ENCODE measurements around the gene ADAM17.

Gene ADAM17

GRCh38 chr2:9465170-9465569, 90.5 kb downstream of the ADAM17 start:
- no peak for DNase-seq

- DNase-seq: no peak
Observed at GRCh38 chr2:9463698-9464034, 92.0 kb downstream of the ADAM17 start.

- DNase-seq: no peak
Observed at GRCh38 chr2:9462886-9463697, 92.5 kb downstream of the ADAM17 start.

- DNase-seq: no peak
Observed at GRCh38 chr2:9462313-9462712, 93.3 kb downstream of the ADAM17 start.

GRCh38 chr2:9461079-9461478, 94.6 kb downstream of the ADAM17 start:
- no peak for DNase-seq

GRCh38 chr2:9460441-9461017, 95.1 kb downstream of the ADAM17 start:
- no peak for DNase-seq

GRCh38 chr2:9451231-9451630, 104.4 kb downstream of the ADAM17 start:
- DNase-seq: no peak

- DNase-seq: no peak
Observed at GRCh38 chr2:9445089-9445488, 110.5 kb downstream of the ADAM17 start.

- no peak for DNase-seq
Observed at GRCh38 chr2:9443526-9443925, 112.1 kb downstream of the ADAM17 start.

GRCh38 chr2:9441556-9441955, 114.1 kb downstream of the ADAM17 start:
- no peak for DNase-seq

GRCh38 chr2:9440058-9440727, 115.4 kb downstream of the ADAM17 start:
- no peak for DNase-seq

- no peak for DNase-seq
Observed at GRCh38 chr2:9439536-9439935, 116.1 kb downstream of the ADAM17 start.

All from activated CD4-positive, alpha-beta T cell treated with anti-CD3 and anti-CD28 coated beads, Interleukin-2, amount 50 U/mL, for 4 hours (primary cell).